ENCODE data around the gene UBE2L5. TPM values are rescaled to one million over a fixed set of nuclear protein-coding genes. Genes with fewer than 3 reads are reported as not detected.
"Not testable (repeated sequence)": the region's sequence is repeated elsewhere in the genome, so short reads cannot be mapped to it uniquely, and the experiment has no call there.

Gene UBE2L5
- total and polyA plus RNA-seq, 3 donors from 2014 or later: 33.4 to 108 (median 36.4) TPM

GRCh38 chr13:30454991-30455390 is 32.7 kb downstream of the UBE2L5 start:
- 77 to 80% methylated on average over 2 of the region's 2 CpGs for WGBS, 2 donors
- Histone ChIP-seq H3K4me1 (peaks cover 8% of the 10 kb centered on the region), H3K27me3 (no peaks in the 10 kb centered on the region), H3K27ac (no peak overlapping the region), H3K4me3 (no peak overlapping the region), H3K9me3 (no peaks in the 10 kb centered on the region), H3K36me3 (ENCODE audit: low read depth, missing control alignments) (no peaks in the 10 kb centered on the region)
- no peak for DNase-seq
- intact Hi-C loops (cut with DNase I; ENCODE audit: low total_unique reads): no loop called here
- TF ChIP-seq POLR2A (IDR thresholded peaks at IDR 0.05) (no peak), CTCF (IDR thresholded peaks at IDR 0.05) (no peak)

GRCh38 chr13:30456290-30456689 is 34.0 kb downstream of the UBE2L5 start:
- no peak for DNase-seq
- H3K9me3 ChIP-seq: no peaks in the 10 kb centered on the region
- no peaks in the 10 kb centered on the region for H3K27me3 ChIP-seq
- 38 to 49% methylated on average over 3 of the region's 3 CpGs for WGBS, 2 donors
- intact Hi-C loops (cut with DNase I; ENCODE audit: low total_unique reads): no loop called here
- H3K4me1 ChIP-seq: peaks cover 8% of the 10 kb centered on the region
- no peak overlapping the region for H3K27ac ChIP-seq
- no peak overlapping the region for H3K4me3 ChIP-seq
- TF ChIP-seq POLR2A (IDR thresholded peaks at IDR 0.05) (no peak), CTCF (IDR thresholded peaks at IDR 0.05) (no peak)
- no peaks in the 10 kb centered on the region for H3K36me3 ChIP-seq (ENCODE audit: low read depth, missing control alignments)

GRCh38 chr13:30457306-30457891 is 35.1 kb downstream of the UBE2L5 start:
- no peak overlapping the region for H3K27ac ChIP-seq

GRCh38 chr13:30461279-30462066 is 39.2 kb downstream of the UBE2L5 start:
- TF ChIP-seq CTCF (IDR thresholded peaks at IDR 0.05): peak in 1 of 3 experiments; percentile 20
- not testable (repeated sequence) for H3K9me3 ChIP-seq; H3K27me3 ChIP-seq; DNase-seq; H3K36me3 ChIP-seq (ENCODE audit: low read depth, missing control alignments); H3K4me3 ChIP-seq
- intact Hi-C loops (cut with DNase I; ENCODE audit: low total_unique reads): loop anchor here (10.0 kb wide), 1 partner anchor 153 kb away; the partner anchor contains the start of gene USPL1
- 79 to 83% methylated on average over 3 of the region's 3 CpGs for WGBS, 2 donors
- peak overlapping the region in 1 of 2 donors; percentile 98 for H3K27ac ChIP-seq
- peaks cover 22% of the 10 kb centered on the region for H3K4me1 ChIP-seq

More at GRCh38 chr13:30457306-30457891, 35.1 kb downstream of the UBE2L5 start:
- Histone ChIP-seq H3K27me3 (no peaks in the 10 kb centered on the region), H3K9me3 (no peaks in the 10 kb centered on the region), H3K4me1 (peaks cover 16% of the 10 kb centered on the region), H3K36me3 (ENCODE audit: low read depth, missing control alignments) (no peaks in the 10 kb centered on the region), H3K4me3 (no peak overlapping the region)
- intact Hi-C loops (cut with DNase I; ENCODE audit: low total_unique reads): no loop called here
- WGBS, 2 donors: 65 to 70% methylated on average over 3 of the region's 3 CpGs
- DNase-seq: no peak
- no peak for TF ChIP-seq POLR2A (IDR thresholded peaks at IDR 0.05)
- no peak for TF ChIP-seq CTCF (IDR thresholded peaks at IDR 0.05)

All from testis (tissue), 3 donors.